ENCODE measurements around the gene TBP. TPM values are rescaled to one million over a fixed set of nuclear protein-coding genes. Genes with fewer than 3 reads are reported as not detected.

Gene TBP
- total RNA-seq, 3 donors from 2014 or later (not counting 1 experiment from before 2014, with no cell fraction given) = 13.0 to 18.4 (median 14.2) TPM

GRCh38 chr6:170537329-170537728 lies 16.8 kb upstream of the TBP start:
- no peaks in the 10 kb centered on the region for H3K27me3 ChIP-seq (ENCODE audit: control insufficient read depth, insufficient read depth, low read length)
- TF ChIP-seq CTCF (IDR thresholded peaks at IDR 0.05) = no peak
- no peak for DNase-seq
- no peak overlapping the region for H3K4me3 ChIP-seq (ENCODE audit: low read length)
- H3K27ac ChIP-seq (ENCODE audit: low read length) = no peak overlapping the region
- Mint-ChIP-seq H3K27me3 (ENCODE audit: low read depth in 2 of 2) (no peaks in the 10 kb centered on the region), H3K27ac (peak overlapping the region in 1 of 2 donors; percentile 69), H3K9me3 (no peaks in the 10 kb centered on the region), H3K4me3 (no peak overlapping the region), H3K4me1 (peaks cover 21 to 25% of the 10 kb centered on the region in 2 donors), H3K36me3 (peaks cover 42% of the 10 kb centered on the region)
- peaks cover 88% of the 10 kb centered on the region for H3K36me3 ChIP-seq (ENCODE audit: control insufficient read depth, insufficient read depth, low read length)
- intact Hi-C loops (cut with micrococcal nuclease) = no loop called here
- 95% methylated on average over 4 of the region's 4 CpGs for WGBS (ENCODE audit: insufficient coverage)
- ATAC-seq = no peak
- H3K4me1 ChIP-seq (ENCODE audit: control insufficient read depth, insufficient read depth, low read length) = no peaks in the 10 kb centered on the region
- no peaks in the 10 kb centered on the region for H3K9me3 ChIP-seq (ENCODE audit: control insufficient read depth, insufficient read depth, low read length)

- H3K36me3 Mint-ChIP-seq = peaks cover 29% of the 10 kb centered on the region
- DNase-seq (no peak), ATAC-seq (no peak)
- H3K27ac Mint-ChIP-seq = no peak overlapping the region
- TF ChIP-seq CTCF (IDR thresholded peaks at IDR 0.05) = no peak
- Histone ChIP-seq H3K4me1 (ENCODE audit: control insufficient read depth, insufficient read depth, low read length) (no peaks in the 10 kb centered on the region), H3K27ac (ENCODE audit: low read length) (no peak overlapping the region), H3K27me3 (ENCODE audit: control insufficient read depth, insufficient read depth, low read length) (no peaks in the 10 kb centered on the region), H3K9me3 (ENCODE audit: control insufficient read depth, insufficient read depth, low read length) (no peaks in the 10 kb centered on the region), H3K36me3 (ENCODE audit: control insufficient read depth, insufficient read depth, low read length) (peaks cover 89% of the 10 kb centered on the region), H3K4me3 (ENCODE audit: low read length) (no peak overlapping the region)
- no peak overlapping the region for H3K4me3 Mint-ChIP-seq
- no peaks in the 10 kb centered on the region for H3K9me3 Mint-ChIP-seq
- H3K27me3 Mint-ChIP-seq (ENCODE audit: low read depth in 2 of 2) = no peaks in the 10 kb centered on the region
- WGBS (ENCODE audit: insufficient coverage) = 96% methylated on average over 10 of the region's 10 CpGs
- peaks cover 23% of the 10 kb centered on the region in 2 donors for H3K4me1 Mint-ChIP-seq
- intact Hi-C loops (cut with micrococcal nuclease) = no loop called here
Measured at GRCh38 chr6:170542031-170542719, 12.0 kb upstream of the TBP start.

- H3K27ac ChIP-seq (ENCODE audit: low read length) = no peak overlapping the region
- Mint-ChIP-seq H3K4me1 (peaks cover 29 to 42% of the 10 kb centered on the region in 2 donors), H3K27ac (no peak overlapping the region), H3K9me3 (no peaks in the 10 kb centered on the region), H3K27me3 (ENCODE audit: low read depth in 2 of 2) (no peaks in the 10 kb centered on the region), H3K4me3 (no peak overlapping the region), H3K36me3 (peaks cover 21% of the 10 kb centered on the region)
- 47% methylated on average over 2 of the region's 2 CpGs for WGBS (ENCODE audit: insufficient coverage)
- peaks cover 84% of the 10 kb centered on the region for H3K36me3 ChIP-seq (ENCODE audit: control insufficient read depth, insufficient read depth, low read length)
- TF ChIP-seq CTCF (IDR thresholded peaks at IDR 0.05) = no peak
- ATAC-seq (no peak), DNase-seq (no peak)
- H3K9me3 ChIP-seq (ENCODE audit: control insufficient read depth, insufficient read depth, low read length) = no peaks in the 10 kb centered on the region
- no peaks in the 10 kb centered on the region for H3K27me3 ChIP-seq (ENCODE audit: control insufficient read depth, insufficient read depth, low read length)
- intact Hi-C loops (cut with micrococcal nuclease) = no loop called here
- no peaks in the 10 kb centered on the region for H3K4me1 ChIP-seq (ENCODE audit: control insufficient read depth, insufficient read depth, low read length)
- H3K4me3 ChIP-seq (ENCODE audit: low read length) = no peak overlapping the region
Measured at GRCh38 chr6:170545405-170545804, 8.8 kb upstream of the TBP start.

All from natural killer cell (primary cell).